WTC11 (cell line): Measurements from ENCODE around the gene ASB13. TPM values are rescaled to one million over a fixed set of nuclear protein-coding genes. Genes with fewer than 3 reads are reported as not detected.

Experiments
- ATAC-seq: fragments of 200-7000 bp; cut with Tn5 transposase; 2 replicates; pipeline ENCODE4 v1.10.0; 2021; ENCODE audit warnings: mild to moderate bottlenecking, moderate library complexity
- CTCF ChIA-PET: fragments of 300-600 bp; sonication (Branson Sonifier 250); formaldehyde crosslinking; loops from one replicate; lab custom pipeline; 2021; ENCODE audit warnings: antibody characterized with exemption; lab: Charles Lee
- POLR2A ChIA-PET: fragments of 350-600 bp; sonication (Branson Sonifier 250); formaldehyde crosslinking; loops from one replicate; lab custom pipeline; 2021; ENCODE audit warnings: antibody characterized with exemption; lab: Charles Lee
- DNase-seq: peaks from one replicate; pipeline ENCODE4 v3.0.0; 2021; ENCODE audit warnings: low spot score
- H3K27ac Mint-ChIP-seq: 2 replicates; pipeline ENCODE4 v1.8.0; 2021; ENCODE audit warnings: mixed read lengths
- H3K27me3 Mint-ChIP-seq: 2 replicates; pipeline ENCODE4 v1.8.0; 2021; ENCODE audit warnings: low read depth, mild to moderate bottlenecking, moderate library complexity, mixed read lengths
- H3K36me3 Mint-ChIP-seq: 2 replicates; pipeline ENCODE4 v1.8.0; 2021; ENCODE audit warnings: mixed read lengths
- H3K4me1 Mint-ChIP-seq: 2 replicates; pipeline ENCODE4 v1.8.0; 2022; ENCODE audit warnings: mixed read lengths
- H3K4me3 Mint-ChIP-seq: 2 replicates; pipeline ENCODE4 v1.8.0; 2021; ENCODE audit warnings: mild to moderate bottlenecking, moderate library complexity, mixed read lengths
- H3K9me3 Mint-ChIP-seq: 2 replicates; pipeline ENCODE4 v1.8.0; 2021; ENCODE audit warnings: mixed read lengths
- ATF6 ChIP-seq: sonication (generic); formaldehyde crosslinking; IDR thresholded peaks from 2 replicates; pipeline ENCODE4 v1.8.1; 2023; ENCODE audit warnings: mild to moderate bottlenecking, missing genetic modification reagents
- ELF4 ChIP-seq: sonication (generic); formaldehyde crosslinking; IDR thresholded peaks from 2 replicates; pipeline ENCODE4 v1.8.1; 2022; ENCODE audit warnings: low read depth, mild to moderate bottlenecking, moderate library complexity, missing genetic modification reagents
- EMX1 ChIP-seq: fragments of 250-450 bp; sonication (Bioruptor Pico); IDR thresholded peaks from 2 replicates; pipeline ENCODE4 v1.8.0; 2021; ENCODE audit warnings: mild to moderate bottlenecking
- ETV6 ChIP-seq: sonication (generic); formaldehyde crosslinking; IDR thresholded peaks from 2 replicates; pipeline ENCODE4 v1.8.1; 2022; ENCODE audit warnings: mild to moderate bottlenecking, missing genetic modification reagents
- FOXJ3 ChIP-seq: sonication (generic); formaldehyde crosslinking; IDR thresholded peaks from 2 replicates; pipeline ENCODE4 v1.9.0; 2021; ENCODE audit warnings: missing genetic modification reagents, mild to moderate bottlenecking, borderline replicate concordance
- FOXK1 ChIP-seq: sonication (generic); formaldehyde crosslinking; IDR thresholded peaks from 2 replicates; pipeline ENCODE4 v1.8.0; 2022; ENCODE audit warnings: mild to moderate bottlenecking, moderate library complexity, missing genetic modification reagents
- FOXP1 ChIP-seq: sonication (generic); formaldehyde crosslinking; IDR thresholded peaks from 2 replicates; pipeline ENCODE4 v1.8.0; 2022; ENCODE audit warnings: missing genetic modification reagents, mild to moderate bottlenecking, moderate library complexity, borderline replicate concordance
- GABPB1 ChIP-seq: sonication (generic); formaldehyde crosslinking; IDR thresholded peaks from 2 replicates; pipeline ENCODE4 v1.8.1; 2023; ENCODE audit warnings: mild to moderate bottlenecking, missing genetic modification reagents
- JUN ChIP-seq: sonication (generic); formaldehyde crosslinking; IDR thresholded peaks from 2 replicates; pipeline ENCODE4 v1.8.0; 2023; ENCODE audit warnings: mild to moderate bottlenecking, missing genetic modification reagents
- KAT7 ChIP-seq: sonication (generic); formaldehyde crosslinking; IDR thresholded peaks from 2 replicates; pipeline ENCODE4 v1.8.1; 2023; ENCODE audit warnings: missing genetic modification reagents, mild to moderate bottlenecking, borderline replicate concordance
- MAX ChIP-seq: sonication (generic); formaldehyde crosslinking; IDR thresholded peaks from 2 replicates; pipeline ENCODE4 v1.8.0; 2022; ENCODE audit warnings: mild to moderate bottlenecking, missing genetic modification reagents
- MXD4 ChIP-seq: fragments of 250-450 bp; sonication (Bioruptor Pico); IDR thresholded peaks from 2 replicates; pipeline ENCODE4 v1.8.0; 2021; ENCODE audit warnings: mild to moderate bottlenecking, moderate library complexity, borderline replicate concordance
- NFYB ChIP-seq: sonication (generic); formaldehyde crosslinking; conservative IDR thresholded peaks from 2 replicates; pipeline ENCODE4 v1.8.0; 2022; ENCODE audit warnings: low read depth, missing genetic modification reagents
- NR1H2 ChIP-seq: sonication (generic); formaldehyde crosslinking; IDR thresholded peaks from 2 replicates; pipeline ENCODE4 v1.9.0; 2021; ENCODE audit warnings: mild to moderate bottlenecking, moderate library complexity, missing genetic modification reagents
- PRRX2 ChIP-seq: fragments of 250-450 bp; sonication (Bioruptor Pico); IDR thresholded peaks from 2 replicates; pipeline ENCODE4 v1.8.0; 2021; ENCODE audit warnings: mild to moderate bottlenecking
- SOX15 ChIP-seq: fragments of 250-450 bp; sonication (Bioruptor Pico); IDR thresholded peaks from 2 replicates; pipeline ENCODE4 v1.9.0; 2021; ENCODE audit warnings: mild to moderate bottlenecking
- SP1 ChIP-seq: sonication (generic); formaldehyde crosslinking; conservative IDR thresholded peaks from 2 replicates; pipeline ENCODE4 v1.8.1; 2022; ENCODE audit warnings: missing genetic modification reagents
- ZNF138 ChIP-seq: sonication (generic); formaldehyde crosslinking; conservative IDR thresholded peaks from 2 replicates; pipeline ENCODE4 v1.8.1; 2022; ENCODE audit warnings: mild to moderate bottlenecking, moderate library complexity, missing genetic modification reagents
- ZNF671 ChIP-seq: fragments of 250-450 bp; sonication (Bioruptor Pico); IDR thresholded peaks from 2 replicates; pipeline ENCODE4 v1.8.0; 2021; ENCODE audit warnings: mild to moderate bottlenecking
- total RNA-seq: library from RNA; stranded (reverse); gene quantifications from 3 replicates; pipeline ENCODE4 v1.2.3, GENCODE V29; 2021
- TF ChIP-seq, protein P1 (sequence below): fragments of 250-450 bp; sonication (Bioruptor Pico); IDR thresholded peaks from 2 replicates; pipeline ENCODE4 v1.9.0; 2021; ENCODE audit warnings: mild to moderate bottlenecking

ASB13 gene
- total RNA-seq, 1 experiment from 2014 or later, result 23.4 TPM

DNA sequence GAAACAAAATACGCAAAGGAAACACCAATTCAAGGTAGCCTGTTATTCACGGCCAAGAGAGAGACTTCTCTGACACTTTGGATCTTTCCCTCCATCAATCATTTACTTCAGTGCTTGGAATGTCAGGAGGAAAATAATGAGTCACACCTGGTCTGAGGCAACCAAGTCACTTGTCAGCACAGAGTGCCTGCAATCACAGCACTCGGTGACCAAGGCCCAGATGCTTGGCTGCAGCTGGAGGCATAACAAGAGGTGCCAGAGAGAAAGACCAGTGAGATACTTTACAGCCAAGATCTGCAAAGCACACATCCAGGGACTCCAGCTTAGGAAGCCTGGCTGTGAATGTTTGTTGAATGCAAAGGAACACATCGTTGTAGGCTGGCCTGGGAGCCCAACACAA, 33.9 kb downstream of the ASB13 start:
- ChIA-PET CTCF (interaction anchor here (1.9 kb wide), 1 partner anchor 9 kb away, joined by 10 read pairs; no protein-coding TSS in a partner anchor), POLR2A (no interaction called here)
- Mint-ChIP-seq H3K36me3 (no peaks in the 10 kb centered on the region), H3K27me3 (no peaks in the 10 kb centered on the region), H3K4me1 (peaks cover 10% of the 10 kb centered on the region), H3K27ac (no peak overlapping the region), H3K9me3 (no peaks in the 10 kb centered on the region), H3K4me3 (no peak overlapping the region)
- DNase-seq (no peak), ATAC-seq (no peak)
- TF ChIP-seq GABPB1 (CRISPR knock-in tag) (peak; percentile 75), ZNF671 (CRISPR knock-in tag) (no peak)

DNA sequence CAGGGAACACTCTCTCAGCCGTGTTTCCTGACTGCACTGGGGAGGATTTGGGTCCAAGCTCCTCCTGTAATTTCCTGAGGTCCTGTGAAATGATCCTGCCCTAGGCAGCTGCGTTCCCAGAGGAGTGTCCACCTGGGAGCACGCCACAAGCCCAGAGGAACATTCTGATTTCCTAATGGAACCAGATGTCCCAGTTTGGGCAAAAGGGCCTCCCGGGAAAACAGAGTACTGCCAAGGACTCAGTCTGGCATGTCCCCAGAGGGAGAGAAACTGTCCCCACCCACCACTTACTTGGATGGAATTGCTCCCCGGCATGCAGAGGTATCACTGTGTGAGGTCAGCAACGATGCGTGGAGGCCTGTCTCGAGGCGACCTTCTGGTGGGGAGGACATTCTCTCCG, 34.5 kb downstream of the ASB13 start:
- Mint-ChIP-seq H3K27ac (no peak overlapping the region), H3K9me3 (no peaks in the 10 kb centered on the region), H3K4me1 (peaks cover 10% of the 10 kb centered on the region), H3K27me3 (no peaks in the 10 kb centered on the region), H3K4me3 (no peak overlapping the region), H3K36me3 (no peaks in the 10 kb centered on the region)
- POLR2A ChIA-PET, result no interaction called here
- CTCF ChIA-PET, result interaction anchor here (1.9 to 3.6 kb wide), 2 partner anchors 9 to 11 kb away, joined by 10 to 16 read pairs; no protein-coding TSS in a partner anchor
- DNase-seq (no peak), ATAC-seq (no peak)
- TF ChIP-seq MXD4 (no peak), JUN (CRISPR knock-in tag) (no peak), KAT7 (CRISPR knock-in tag) (no peak), PRRX2 (CRISPR knock-in tag) (no peak), SP1 (CRISPR knock-in tag) (no peak), SOX15 (CRISPR knock-in tag) (no peak), FOXJ3 (CRISPR knock-in tag) (no peak), MAX (CRISPR knock-in tag) (no peak), NFYB (no peak), ZNF138 (no peak), ELF4 (CRISPR knock-in tag) (no peak)
- TF ChIP-seq, protein P1, sequence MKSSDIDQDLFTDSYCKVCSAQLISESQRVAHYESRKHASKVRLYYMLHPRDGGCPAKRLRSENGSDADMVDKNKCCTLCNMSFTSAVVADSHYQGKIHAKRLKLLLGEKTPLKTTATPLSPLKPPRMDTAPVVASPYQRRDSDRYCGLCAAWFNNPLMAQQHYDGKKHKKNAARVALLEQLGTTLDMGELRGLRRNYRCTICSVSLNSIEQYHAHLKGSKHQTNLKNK (CRISPR knock-in tag), result no peak

DNA sequence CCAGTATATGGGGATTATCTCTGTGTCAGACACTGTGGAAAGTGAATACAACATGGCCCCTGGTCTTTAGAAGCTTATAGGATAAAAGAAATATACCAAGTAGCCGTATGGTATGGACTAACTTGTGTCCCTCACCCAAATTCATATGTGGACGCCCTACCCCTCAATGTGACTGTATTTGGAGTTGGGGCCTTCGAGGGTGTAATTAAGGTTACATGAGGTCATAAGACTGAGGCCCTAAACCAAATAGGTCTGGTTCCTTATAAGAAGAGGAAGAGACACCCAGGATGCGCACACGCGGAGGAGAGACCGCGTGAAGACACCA, 36.3 kb downstream of the ASB13 start:
- ATAC-seq, result no peak
- no peak for TF ChIP-seq FOXK1 (CRISPR knock-in tag)
- no peak for TF ChIP-seq EMX1 (CRISPR knock-in tag)
- no peak for TF ChIP-seq FOXP1 (CRISPR knock-in tag)
- TF ChIP-seq ETV6, result no peak
- TF ChIP-seq NR1H2 (CRISPR knock-in tag), result no peak
- no peak for TF ChIP-seq ATF6
- no peak for DNase-seq
- Mint-ChIP-seq H3K27me3 (no peaks in the 10 kb centered on the region), H3K36me3 (no peaks in the 10 kb centered on the region), H3K4me1 (peaks cover 10% of the 10 kb centered on the region), H3K4me3 (no peak overlapping the region), H3K9me3 (no peaks in the 10 kb centered on the region), H3K27ac (no peak overlapping the region)
- ChIA-PET CTCF (interaction anchor here (0.5 to 3.6 kb wide), 46 partner anchors 9 to 1639 kb away, joined by 3 to 16 read pairs (median 3); partner anchors contain the start of genes CALML5, FBH1 and TASOR2), POLR2A (no interaction called here)
